ENCODE measurements around the gene PTBP1. TPM values are rescaled to one million over a fixed set of nuclear protein-coding genes. Genes with fewer than 3 reads are reported as not detected.
A peak's percentile ranks its signal among the peaks of the same experiment; 100 is the strongest.

Gene PTBP1
- total and polyA plus RNA-seq, 9 of the 15 experiments (the other 6 are each of a cell fraction or from before 2014, with no cell fraction given): 14.0 to 759 (median 234) TPM

DNA sequence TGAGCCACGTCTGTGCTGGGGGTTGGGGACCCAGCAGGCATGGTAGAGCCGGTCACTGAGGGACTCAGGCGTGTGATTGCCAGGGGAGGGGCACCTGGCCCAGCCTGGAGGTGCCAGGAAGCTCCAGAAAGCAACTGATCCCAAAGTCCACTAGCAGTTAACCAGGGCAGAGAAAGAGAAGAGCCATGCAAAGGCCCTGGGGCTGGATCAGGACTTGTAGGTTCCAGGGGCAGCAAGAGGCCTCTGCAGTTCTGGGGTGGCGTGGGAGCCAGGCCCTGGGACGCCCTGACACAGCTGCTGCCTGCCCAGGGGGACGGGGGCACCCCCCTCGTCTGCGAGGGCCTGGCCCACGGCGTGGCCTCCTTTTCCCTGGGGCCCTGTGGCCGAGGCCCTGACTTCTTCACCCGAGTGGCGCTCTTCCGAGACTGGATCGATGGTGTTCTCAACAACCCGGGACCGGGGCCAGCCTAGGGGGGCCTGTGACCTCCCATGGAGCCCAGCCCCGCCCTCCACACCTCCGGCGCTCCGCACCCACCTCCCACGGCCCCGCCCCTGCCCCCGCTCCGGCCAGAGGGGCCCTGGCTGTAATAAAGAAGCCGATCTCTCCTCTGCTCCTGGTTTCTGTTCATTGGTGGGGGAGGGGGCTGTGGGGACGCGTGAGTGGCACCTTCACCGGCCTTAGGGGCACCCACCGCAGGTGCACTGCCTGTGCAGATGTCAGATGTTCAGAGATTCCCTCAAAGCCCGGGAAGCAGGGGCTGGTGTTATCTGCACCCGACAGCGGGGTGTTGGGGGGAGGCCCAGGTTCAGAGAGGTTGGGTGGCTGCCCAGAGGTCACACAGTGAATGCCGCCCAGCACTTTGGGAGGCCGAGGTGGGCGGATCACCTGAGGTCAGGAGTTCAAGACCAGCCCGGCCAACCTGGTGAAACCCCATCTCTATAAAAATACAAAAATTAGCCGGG is 34.4 kb downstream of the PTBP1 start (continued):
- peak; percentile 89 for TF ChIP-seq RBM25 (IDR thresholded peaks at IDR 0.05; ENCODE audit: low read depth, low read length, severe bottlenecking)
- no peak for TF ChIP-seq RNF2 (IDR thresholded peaks at IDR 0.05)
- no peak for TF ChIP-seq KDM4B (IDR thresholded peaks at IDR 0.05; ENCODE audit: borderline replicate concordance in 2 of 2, low read depth in 1 of 2)
- TF ChIP-seq, protein P1, sequence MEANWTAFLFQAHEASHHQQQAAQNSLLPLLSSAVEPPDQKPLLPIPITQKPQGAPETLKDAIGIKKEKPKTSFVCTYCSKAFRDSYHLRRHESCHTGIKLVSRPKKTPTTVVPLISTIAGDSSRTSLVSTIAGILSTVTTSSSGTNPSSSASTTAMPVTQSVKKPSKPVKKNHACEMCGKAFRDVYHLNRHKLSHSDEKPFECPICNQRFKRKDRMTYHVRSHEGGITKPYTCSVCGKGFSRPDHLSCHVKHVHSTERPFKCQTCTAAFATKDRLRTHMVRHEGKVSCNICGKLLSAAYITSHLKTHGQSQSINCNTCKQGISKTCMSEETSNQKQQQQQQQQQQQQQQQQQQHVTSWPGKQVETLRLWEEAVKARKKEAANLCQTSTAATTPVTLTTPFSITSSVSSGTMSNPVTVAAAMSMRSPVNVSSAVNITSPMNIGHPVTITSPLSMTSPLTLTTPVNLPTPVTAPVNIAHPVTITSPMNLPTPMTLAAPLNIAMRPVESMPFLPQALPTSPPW (CRISPR knock-in tag; IDR thresholded peaks at IDR 0.05): peak; percentile 39
- TF ChIP-seq ZNF586 (CRISPR knock-in tag; conservative IDR thresholded peaks at IDR 0.05): no peak
- TF ChIP-seq, protein P2, sequence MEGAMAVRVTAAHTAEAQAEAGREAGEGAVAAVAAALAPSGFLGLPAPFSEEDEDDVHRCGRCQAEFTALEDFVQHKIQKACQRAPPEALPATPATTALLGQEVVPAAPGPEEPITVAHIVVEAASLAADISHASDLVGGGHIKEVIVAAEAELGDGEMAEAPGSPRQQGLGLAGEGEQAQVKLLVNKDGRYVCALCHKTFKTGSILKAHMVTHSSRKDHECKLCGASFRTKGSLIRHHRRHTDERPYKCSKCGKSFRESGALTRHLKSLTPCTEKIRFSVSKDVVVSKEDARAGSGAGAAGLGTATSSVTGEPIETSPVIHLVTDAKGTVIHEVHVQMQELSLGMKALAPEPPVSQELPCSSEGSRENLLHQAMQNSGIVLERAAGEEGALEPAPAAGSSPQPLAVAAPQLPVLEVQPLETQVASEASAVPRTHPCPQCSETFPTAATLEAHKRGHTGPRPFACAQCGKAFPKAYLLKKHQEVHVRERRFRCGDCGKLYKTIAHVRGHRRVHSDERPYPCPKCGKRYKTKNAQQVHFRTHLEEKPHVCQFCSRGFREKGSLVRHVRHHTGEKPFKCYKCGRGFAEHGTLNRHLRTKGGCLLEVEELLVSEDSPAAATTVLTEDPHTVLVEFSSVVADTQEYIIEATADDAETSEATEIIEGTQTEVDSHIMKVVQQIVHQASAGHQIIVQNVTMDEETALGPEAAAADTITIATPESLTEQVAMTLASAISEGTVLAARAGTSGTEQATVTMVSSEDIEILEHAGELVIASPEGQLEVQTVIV (CRISPR knock-in tag; IDR thresholded peaks at IDR 0.05; ENCODE audit: borderline replicate concordance): no peak
- no peak for TF ChIP-seq NFXL1 (CRISPR knock-in tag; IDR thresholded peaks at IDR 0.05)
- peak; percentile 49; the same call in 1 of the 2 replicates for TF ChIP-seq ZBTB7A (IDR thresholded peaks at IDR 0.05; ENCODE audit: borderline replicate concordance, control insufficient read depth, low read depth, low read length)
- no peak for TF ChIP-seq NR4A1 (CRISPR knock-in tag; IDR thresholded peaks at IDR 0.05)
- no peak for TF ChIP-seq NR4A1 (tag; IDR thresholded peaks at IDR 0.05)
- TF ChIP-seq ZNF507 (tag; conservative IDR thresholded peaks at IDR 0.05): no peak
- TF ChIP-seq ZNF263 (CRISPR knock-in tag; IDR thresholded peaks at IDR 0.05; ENCODE audit: borderline replicate concordance): 0 out of 2 replicates have a peak, but pooled peaks have one; percentile 16
- TF ChIP-seq, protein P3, sequence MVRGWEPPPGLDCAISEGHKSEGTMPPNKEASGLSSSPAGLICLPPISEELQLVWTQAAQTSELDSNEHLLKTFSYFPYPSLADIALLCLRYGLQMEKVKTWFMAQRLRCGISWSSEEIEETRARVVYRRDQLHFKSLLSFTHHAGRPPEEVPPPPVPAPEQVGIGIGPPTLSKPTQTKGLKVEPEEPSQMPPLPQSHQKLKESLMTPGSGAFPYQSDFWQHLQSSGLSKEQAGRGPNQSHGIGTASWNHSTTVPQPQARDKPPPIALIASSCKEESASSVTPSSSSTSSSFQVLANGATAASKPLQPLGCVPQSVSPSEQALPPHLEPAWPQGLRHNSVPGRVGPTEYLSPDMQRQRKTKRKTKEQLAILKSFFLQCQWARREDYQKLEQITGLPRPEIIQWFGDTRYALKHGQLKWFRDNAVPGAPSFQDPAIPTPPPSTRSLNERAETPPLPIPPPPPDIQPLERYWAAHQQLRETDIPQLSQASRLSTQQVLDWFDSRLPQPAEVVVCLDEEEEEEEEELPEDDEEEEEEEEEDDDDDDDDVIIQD (CRISPR knock-in tag; IDR thresholded peaks at IDR 0.05): no peak

Data from K562 (cell line).